Activated T-cell treated with anti-CD3 and anti-CD28 coated beads for 4 hours (primary cell): ENCODE results near the gene PKHD1.

Experiments used
- DNase-seq: peaks from one replicate; pipeline ENCODE4 v3.0.0-alpha.2; 2020

PKHD1 gene

DNA sequence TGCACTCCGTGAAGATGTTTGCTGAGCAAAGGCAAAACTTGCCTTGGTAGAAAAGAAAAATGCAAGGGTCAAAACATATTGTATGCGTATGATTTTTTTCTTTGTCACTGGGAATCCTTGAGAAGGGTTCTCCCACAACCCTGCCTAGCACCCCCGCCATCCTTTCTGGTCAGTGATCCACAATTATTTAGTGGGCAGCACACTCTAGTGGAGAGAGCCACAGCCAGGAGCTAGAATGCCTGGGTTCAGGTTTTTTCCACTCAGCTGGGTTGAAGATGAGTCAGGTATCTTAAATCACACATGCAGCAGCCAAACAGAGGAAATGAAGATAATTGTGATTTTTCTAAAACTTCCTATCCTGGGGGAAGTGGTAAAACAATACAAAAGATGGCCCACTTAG lies 243.1 kb downstream of the PKHD1 start:
- no peak for DNase-seq

DNA sequence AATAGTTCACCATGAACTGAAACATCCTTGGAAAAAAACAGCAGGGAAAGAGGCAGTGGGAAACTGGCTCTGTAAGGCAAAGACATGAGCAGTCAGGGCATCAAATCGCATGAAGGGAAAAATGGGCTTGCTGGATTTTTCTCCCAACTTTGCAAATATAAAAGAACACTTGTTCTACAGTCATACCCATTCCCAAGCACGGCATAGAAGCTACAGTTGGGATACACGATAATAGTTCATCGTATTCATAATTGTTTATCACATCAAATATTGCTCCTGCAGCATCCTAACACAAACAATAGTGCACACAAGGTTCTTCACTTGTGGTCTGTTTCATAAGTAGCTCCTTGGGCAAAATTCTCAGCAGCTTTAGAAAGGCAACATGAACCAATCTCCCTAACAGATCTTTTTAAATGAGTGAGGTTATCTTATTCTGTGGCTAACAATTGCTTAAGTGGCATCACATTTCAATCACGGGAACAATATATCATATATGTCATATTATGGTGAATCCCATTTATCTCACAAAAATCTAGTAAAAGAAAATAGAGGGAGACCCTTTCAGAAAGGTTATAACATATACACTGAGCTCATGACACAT lies 243.9 kb downstream of the PKHD1 start:
- no peak for DNase-seq

DNA sequence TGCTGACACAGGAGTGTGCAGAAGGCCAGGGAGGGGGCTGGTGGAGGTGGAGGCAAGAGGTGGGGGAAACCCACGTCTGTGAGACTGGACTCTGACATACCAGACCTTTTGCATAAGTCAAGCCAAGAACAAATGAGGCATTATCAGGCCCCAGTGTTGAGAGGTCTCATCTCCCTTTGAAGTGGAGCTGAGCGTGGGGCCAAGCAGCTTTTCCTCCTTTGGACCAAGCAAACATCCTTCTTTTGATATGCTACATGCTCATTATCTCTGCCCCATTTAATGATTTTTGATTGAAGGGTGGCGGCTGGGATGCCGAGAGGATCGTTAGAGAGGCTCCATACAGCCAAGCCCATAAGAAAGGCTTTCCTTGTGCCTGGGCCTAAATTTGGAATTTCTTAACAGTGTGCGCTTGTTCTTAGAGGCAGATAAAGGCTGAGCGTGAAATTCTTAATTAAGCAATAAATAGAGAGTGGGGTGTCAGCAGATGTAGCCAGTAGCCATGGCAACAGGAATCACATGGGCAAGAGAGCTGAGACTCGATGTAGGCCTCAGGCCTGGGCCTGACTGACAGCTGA lies 244.5 kb downstream of the PKHD1 start:
- DNase-seq: no peak

DNA sequence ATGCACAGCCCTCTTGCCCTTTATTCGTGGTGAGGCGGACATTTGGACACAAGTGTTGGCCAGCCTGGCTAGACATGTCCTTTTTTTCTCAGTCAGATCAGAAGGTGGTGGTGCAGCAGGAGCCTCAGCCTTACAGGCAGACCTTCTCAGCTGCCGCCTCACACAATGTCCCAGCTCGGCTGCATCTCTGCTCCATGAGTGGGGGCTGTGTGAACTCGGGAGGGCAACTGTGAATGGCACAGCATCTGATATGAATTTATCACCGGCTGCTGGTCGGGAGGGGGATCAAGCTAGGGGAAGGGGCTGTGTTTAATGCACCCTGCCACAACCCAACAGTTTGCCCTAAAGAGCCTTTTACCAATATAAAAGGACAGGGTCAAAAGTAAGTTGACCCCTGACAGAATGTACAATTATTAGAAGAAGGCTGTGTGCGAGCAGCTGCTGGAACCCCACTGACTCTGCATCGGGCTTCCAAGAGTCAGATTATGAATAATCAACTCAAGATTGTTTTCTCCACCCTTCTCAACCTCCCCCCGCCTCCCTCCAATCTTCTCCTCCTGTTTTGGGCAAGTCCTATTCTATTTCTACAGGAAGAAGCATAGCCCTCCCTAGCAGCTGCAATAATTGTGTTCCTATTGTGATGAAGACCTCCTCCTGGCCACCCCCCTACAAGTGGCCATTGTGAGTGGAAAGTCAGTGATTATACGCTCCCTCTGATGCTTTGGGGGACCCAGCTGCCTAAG lies 245.2 kb downstream of the PKHD1 start:
- DNase-seq: no peak

DNA sequence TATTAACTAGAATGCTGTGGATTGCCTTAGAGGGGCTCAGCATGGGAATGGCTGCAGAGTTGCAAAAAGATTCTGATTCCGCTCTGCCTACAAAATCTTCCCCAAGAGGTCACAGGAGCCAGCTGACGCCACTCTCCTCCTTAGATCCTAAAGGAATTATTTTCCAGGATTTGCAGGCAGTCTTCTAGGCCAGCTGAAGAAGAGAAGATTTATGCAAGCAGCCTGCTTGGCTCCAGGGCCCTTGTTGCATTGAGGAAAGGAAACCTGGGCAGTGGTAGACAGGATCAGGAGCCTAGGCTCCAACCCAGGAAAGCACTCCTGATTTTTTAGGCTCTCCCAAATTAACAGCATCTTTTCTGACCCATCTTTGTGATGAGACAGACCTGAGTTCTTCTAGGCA lies 245.8 kb downstream of the PKHD1 start:
- DNase-seq: no peak

DNA sequence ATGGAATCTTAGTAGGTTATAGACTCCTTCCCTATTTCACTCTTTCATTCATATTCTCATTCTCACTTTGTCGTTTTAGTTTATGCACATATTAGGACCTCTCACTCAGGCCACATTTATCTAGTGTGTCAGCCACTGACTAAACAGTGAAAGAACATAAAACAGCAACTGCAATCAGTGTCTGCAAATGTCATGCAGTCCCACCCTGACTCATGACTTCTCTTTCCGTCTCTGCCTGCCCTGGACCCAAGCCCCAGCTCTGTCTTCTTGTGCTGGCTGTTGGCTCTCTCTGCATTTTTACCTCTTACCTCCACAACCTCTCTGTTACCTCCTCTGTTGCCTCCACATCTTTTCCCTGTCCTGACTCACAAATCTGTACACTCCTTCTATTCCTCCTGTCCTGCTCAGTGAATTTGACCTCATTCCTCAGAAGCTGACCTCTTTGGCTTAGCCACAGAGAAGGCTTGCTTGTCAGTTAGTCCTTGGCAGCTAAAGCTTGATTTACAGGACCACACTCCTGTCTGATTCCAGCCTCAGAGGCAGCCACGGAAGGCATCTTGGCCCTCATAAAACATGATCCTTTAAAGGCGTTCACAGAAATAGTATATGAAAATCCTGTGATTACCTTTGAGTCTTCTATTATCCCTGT lies 247.6 kb downstream of the PKHD1 start:
- DNase-seq: no peak

DNA sequence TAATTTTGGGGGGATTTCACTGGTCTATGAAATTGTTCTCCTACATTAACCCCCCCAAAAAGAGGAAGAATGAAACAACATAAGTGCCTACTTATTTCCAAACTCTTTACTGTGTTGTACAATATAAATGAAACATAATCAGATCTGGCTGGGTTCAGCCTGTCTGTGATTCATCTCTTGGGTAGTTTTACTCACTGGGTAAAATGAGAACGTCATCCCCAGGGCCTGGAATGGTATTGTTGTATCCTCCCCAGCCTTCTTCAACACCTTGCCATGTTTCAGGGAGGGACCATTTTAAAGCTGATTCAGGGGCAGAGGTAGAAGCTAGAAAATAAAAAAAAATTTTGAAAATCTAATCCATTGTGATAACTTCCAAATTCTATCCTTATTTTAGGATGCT lies 256.7 kb downstream of the PKHD1 start:
- DNase-seq: no peak

DNA sequence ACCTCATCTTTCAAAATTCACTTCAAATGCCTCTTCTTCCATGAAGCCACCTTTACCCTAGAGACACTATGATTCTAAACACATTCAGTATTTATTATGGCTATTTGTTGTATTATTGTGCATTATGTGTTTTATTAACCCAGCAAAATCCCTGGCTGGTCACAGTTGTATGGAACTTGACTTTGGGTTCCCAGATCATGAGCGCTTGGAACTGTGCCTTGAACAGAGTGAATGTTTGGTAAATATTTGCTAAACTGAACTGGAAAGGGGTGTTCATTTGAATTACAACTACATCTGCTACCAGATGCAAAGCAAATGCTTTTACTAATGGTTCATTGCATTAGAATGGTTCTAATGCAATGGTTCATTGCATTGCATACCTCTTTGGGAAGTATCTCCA lies 259.8 kb downstream of the PKHD1 start:
- no peak for DNase-seq

DNA sequence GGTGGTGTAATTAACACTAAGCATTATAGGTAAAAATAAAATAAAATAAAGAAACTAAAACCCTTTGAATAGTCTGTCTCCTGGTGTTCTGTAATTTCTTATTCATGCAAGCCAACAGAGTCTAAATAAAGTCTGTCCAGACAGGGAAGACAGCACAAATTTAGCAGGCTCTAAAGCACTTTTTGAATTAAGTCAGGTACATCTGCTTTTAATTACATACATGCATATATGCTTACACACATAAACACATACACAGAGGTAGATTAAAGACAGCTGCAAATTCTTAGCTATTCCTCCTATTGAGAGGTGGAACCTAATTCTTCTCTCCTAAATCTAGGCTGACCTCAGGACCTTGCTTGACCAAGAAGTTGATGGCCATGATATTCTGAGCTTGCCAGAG lies 262.5 kb downstream of the PKHD1 start:
- DNase-seq: no peak

DNA sequence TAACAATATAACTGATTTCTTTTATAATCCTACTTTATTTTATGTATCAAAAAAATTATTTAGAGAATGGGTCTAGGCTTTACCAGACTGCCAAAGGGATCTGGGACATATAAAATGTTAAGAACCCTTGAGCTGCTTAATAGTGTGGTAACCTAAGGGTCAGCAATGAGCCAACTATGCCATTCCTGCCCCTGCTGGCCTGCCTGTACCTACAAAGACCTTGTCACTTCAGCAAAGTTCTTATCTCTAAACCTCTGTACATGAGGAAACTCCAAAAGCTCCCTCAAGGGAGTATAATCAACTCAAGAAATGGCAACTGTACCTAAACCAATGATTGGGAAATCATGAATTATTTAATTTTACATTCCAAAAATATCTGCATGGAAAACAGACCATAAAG lies 266.9 kb downstream of the PKHD1 start:
- DNase-seq: no peak

DNA sequence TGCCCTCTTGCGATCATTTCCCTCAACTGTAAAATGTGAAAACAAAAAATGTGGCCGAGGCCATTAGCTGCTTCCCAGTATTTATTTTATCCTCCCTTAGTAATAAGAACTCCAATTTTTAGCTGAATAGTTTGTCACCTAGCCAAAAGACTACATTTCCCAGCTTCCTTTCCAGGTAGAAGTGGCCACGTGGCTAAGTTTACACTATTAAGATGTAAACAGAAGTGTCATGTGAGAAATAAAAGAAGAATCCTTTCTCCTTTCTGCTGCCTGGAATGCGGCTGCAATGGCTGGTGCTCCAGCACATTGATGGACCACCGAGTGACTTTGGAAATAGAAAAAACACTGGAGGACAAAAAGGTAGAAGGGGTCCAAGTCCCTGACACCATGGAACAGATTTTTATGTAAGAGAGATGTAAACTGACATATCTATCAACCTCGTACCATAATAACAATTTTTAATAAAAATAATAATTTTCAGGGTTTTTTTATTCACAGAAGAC lies 268.8 kb downstream of the PKHD1 start:
- DNase-seq: no peak

DNA sequence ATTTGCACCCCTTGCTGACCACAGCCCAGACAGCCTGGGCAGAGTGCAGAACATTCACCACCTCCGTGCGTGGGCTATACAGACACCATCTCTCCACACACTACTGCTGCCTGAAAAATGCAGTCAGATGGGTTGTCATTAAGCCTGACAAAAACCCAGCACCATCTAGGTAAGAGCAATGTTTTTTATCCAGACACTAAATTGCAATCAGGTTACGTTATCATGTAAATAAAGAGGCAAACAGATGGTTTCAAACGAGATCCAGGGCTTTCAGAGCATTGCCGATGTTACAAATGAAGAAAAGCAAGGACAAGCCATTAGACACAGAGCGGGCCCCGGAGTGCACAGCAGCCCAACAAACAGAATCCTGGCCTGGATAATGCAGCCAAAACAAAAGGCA lies 269.6 kb downstream of the PKHD1 start:
- DNase-seq: no peak

DNA sequence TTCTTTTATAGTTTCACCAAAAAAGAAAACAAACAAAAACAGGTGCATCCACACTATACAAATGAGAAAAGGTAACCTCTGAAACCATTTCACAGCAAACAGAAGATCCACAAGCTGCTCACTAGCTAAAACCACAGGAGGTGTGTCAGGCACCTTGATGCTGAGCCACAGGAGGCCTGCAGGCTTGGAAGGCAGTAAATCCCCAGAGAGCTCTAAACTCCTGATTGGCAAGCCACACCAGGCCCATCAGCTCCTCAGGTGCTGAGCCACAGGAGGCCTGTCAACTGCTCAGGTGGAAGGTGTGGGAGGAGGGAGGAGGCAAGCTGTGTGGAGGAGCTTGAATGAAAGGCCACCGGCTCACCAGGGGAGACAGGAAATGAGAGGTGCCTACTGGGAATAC lies 273.0 kb downstream of the PKHD1 start:
- no peak for DNase-seq

DNA sequence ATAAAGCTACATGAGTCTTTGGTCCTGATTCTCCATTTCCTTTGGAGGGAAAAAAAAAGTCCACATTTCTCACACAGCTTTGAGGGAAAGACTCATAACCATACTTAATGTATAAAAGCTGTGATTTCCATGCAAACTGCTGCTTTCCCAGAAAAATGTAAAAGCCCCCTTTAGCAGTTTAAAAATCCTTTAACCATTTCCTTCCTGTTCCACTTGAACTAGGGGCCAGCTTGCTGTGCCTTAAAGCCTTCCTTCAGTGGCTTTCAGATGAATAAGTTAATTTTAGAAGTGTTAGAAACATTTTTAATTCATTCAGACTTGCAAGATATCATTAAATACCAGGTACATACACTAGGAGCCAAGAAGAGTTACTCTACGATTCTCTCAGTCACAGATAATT lies 273.5 kb downstream of the PKHD1 start:
- DNase-seq: no peak

DNA sequence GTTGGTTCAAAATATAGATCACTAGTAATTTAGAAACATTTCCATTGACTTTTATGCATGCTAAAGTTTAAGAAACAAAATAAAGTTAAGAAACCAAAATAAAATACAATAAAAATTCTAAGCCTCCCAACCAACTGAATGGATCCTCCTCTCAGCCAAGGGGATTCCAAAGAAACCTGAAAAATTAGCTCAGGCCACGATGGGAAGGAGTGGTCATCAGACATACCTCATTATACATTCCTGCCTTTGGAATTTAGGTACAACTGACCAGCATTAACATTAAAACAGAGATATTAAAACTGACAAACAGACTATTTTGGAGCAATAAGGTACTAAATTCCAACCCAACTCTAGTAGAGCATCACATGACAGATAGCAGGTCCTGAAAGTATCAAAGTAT lies 275.2 kb downstream of the PKHD1 start:
- no peak for DNase-seq

DNA sequence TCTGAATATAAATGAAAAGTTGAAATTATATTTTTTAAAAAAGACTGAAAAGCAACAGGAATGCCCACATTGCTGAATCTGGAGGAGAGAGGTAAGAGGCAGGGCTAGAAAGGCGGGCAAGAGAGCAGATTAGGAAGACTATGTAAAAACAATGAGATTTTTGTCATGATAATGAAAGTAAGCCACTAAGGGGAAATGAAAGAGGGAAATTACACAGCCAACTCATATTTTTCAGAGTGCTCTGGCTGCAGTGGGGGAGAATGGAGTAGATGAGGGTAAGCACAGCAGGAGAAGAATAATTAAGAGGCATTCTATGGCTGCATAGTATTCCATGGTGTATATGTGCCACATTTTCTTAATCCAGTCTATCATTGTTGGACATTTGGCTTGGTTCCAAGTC lies 281.9 kb downstream of the PKHD1 start:
- DNase-seq: no peak

DNA sequence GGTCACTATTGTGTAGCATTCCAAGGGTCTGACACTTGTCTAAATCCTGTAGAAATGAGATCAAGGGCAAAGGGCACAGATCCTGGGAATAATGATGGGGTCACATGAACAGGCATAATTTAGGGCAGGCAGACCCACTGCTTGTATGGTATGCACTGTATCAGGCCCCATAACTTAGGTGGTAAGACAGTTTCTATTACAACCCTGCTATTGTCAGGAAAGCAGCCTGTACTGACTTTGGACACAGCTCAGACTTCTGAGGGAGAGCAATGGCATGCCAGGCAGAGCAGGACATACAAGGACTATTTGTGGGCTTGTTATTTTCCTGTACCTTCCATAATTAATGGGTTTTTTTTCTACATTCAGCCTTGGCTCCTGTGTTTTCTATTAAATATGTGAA lies 286.8 kb downstream of the PKHD1 start:
- DNase-seq: no peak

DNA sequence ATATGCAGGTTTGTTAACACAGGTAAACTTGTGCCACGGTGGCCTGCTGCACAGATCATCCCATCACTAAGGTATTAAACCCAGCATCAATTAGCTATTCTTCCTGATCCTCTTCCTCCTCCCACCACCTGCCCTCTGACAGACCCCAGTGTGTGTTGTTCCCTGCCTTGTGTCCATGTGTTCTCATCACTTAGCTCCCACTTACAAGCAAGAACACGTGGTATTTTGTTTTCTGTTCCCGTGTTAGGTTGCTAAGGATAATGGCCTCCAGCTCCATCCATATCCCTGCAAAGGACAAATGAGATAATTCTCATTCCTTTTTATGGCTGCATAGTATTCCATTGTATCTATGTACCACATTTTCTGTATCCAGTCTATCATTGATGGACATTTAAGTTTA lies 294.0 kb downstream of the PKHD1 start:
- DNase-seq: no peak

DNA sequence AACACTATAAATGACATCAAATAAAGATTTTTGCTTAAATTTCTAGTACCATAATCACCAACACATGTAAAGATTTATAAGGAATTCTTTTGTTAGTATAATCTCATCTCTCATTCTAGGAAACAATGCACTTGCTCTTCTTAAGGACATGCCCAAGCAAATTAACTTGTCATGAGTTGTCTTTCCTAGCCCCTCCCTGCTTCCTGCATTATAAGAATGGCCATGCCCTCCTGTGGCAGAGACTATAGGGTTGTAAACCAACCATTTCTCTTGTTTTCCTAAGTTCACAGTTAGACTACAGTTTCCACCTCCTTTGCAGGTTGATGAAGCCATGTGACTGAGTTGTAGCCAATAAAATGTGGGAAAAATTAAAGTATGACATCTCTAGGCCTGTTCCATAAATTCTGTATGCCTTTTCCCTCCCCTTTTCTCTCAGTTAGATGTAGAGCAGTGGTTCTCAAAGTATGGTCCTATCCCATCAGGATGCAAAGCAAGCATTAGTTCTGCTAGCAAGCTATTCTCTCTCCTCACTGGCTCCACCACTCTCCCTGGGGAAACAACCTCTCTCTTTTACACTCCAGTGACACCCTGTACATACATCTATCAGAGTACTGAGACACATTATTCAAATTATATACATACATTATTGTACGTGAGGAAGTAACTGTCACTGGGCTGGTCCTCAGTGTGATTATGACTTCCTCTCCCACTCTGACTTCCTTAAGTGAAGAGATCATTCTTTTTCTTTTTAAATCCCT lies 295.0 kb downstream of the PKHD1 start:
- no peak for DNase-seq

DNA sequence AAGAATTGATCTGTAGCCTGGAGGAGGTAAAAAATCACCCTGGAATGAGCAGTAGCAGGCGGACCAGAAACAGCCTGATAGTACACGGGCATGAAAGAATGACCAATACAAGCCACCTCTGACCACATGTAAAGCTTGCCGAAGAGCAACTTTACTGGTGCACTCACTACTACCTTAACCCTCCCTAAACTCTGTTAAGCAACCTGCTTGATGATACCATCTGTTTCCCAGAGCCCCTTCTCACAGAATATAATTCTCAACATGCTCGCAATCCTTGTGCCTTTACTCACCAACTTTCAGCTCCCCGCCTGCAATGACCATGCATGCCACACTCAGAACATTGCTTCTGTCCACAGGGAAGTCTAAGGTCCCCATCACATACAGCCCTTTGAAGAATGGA lies 296.5 kb downstream of the PKHD1 start:
- no peak for DNase-seq

DNA sequence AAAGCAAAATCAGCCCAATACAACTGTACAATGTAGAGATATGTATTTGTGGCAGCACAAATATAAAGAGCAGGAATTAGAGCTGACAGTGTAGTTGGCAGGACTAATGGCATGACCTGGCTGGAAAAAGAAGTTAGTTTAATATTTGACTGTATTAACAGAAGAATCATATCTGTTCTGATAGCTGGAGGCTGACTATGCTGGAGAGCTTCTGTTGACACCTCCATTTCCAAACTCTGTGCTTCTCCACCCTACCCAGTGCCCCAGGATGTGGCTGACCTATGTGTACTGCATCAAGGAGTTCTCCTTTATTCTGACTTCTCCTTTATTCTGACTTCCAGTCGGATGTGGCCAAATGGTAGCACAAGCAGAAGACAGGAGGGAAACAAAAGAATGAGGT lies 299.3 kb downstream of the PKHD1 start:
- no peak for DNase-seq

DNA sequence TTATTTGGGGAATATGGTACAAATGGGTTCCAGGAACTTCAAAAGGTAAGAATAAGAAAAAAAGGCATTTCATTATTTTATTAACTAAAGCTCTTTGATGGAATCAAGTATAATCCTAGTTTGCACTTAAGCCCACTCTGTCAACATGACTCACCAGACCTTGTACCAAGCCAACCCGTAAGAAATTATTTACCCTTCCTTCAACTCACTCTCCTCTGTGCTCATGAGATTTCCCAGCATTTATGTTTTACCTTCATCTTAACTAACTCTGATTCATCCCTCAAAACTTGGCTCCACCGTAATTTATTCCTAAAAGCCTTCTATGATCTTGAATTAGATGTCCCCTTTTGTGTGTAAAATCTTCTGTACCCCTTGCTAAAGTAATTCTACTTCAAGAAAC lies 308.7 kb downstream of the PKHD1 start:
- no peak for DNase-seq

DNA sequence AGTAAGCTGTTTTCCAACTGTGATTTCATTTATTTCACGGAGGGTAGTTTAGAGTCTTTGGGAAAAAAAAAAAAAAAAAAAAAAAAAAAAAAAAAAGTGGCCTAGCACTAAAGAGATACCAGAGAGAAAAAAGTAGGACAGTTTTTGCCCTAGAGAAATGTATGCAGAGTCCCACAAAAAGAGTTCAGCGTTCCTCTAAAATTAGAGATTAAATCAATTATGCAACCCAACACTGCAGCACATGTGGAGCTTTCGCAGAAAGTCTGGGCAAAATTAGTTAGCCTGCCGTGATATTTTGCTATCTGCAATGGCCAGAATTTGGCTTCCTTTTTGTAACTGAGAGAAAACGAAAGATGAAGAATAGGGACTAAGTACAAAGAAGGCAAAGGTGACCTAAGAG lies 309.8 kb downstream of the PKHD1 start:
- DNase-seq: no peak
